B cell (primary cell): ENCODE measurements around the gene PLCXD1. TPM values are rescaled to one million over a fixed set of nuclear protein-coding genes. Genes with fewer than 3 reads are reported as not detected.
"Not testable (repeated sequence)": the region's sequence is repeated elsewhere in the genome, so short reads cannot be mapped to it uniquely, and the experiment has no call there.

Experiments used
- ATAC-seq: fragments of 200-7000 bp; cut with Tn5 transposase; one replicate; pipeline ENCODE4 v1.10.0; 2021; ENCODE audit warnings: low read depth, mild to moderate bottlenecking, moderate number of reproducible peaks, moderate library complexity
- CTCF ChIA-PET: fragments of 350-600 bp; sonication (Branson Sonifier 250); formaldehyde crosslinking; loops from one replicate; lab custom pipeline; 2021; ENCODE audit warnings: antibody characterized with exemption, inconsistent platforms; lab: Charles Lee
- POLR2A ChIA-PET: fragments of 350-600 bp; sonication (Branson Sonifier 250); formaldehyde crosslinking; loops from one replicate; lab custom pipeline; 2021; ENCODE audit warnings: antibody characterized with exemption; lab: Charles Lee
- DNase-seq: peaks from one replicate; pipeline ENCODE4 v3.0.0; 2013
- H2AFZ ChIP-seq: 2 replicates; pipeline ENCODE4 v1.6.1; 2012; ENCODE audit warnings: mild to moderate bottlenecking, low read depth, low read length; ENCODE audit not compliant: insufficient read depth, poor library complexity, severe bottlenecking
- H3K27ac ChIP-seq, 2 donors: 1 replicate in 1 of 2; 2 replicates in 1 of 2; pipeline ENCODE4 v1.5.1; 2012 to 2013; ENCODE audit warnings: low read length in 2 of 2, mild to moderate bottlenecking in 2 of 2, moderate library complexity in 1 of 2
- H3K27me3 ChIP-seq, 4 experiments: fragments of 200-600 bp in 1 of 4; sonication (generic) in 1 of 4; replicated peaks in 1 of 4; 1 replicate in 2 of 4; 2 replicates in 2 of 4; pipeline versions ENCODE4 v1.6.1 to v1.7.0; 2013 to 2016; ENCODE audit warnings: low read length in 3 of 4, mild to moderate bottlenecking in 2 of 4, mixed read lengths in 1 of 4, moderate library complexity in 1 of 4; ENCODE audit not compliant: insufficient read depth in 4 of 4, control insufficient read depth in 3 of 4; ENCODE audit errors: control extremely low read depth in 1 of 4
- H3K36me3 ChIP-seq, 2 experiments: replicated peaks in 1 of 2; 1 replicate in 1 of 2; 2 replicates in 1 of 2; pipeline versions ENCODE4 v1.6.1 to v1.7.1; 2013; ENCODE audit warnings: low read length in 1 of 2; ENCODE audit not compliant: insufficient read depth in 2 of 2, control insufficient read depth in 1 of 2; ENCODE audit errors: control extremely low read depth in 1 of 2, extremely low read depth in 1 of 2
- H3K4me1 ChIP-seq, 2 donors: fragments of 200-600 bp in 1 of 2; sonication (generic) in 1 of 2; 1 replicate in 1 of 2; 2 replicates in 1 of 2; pipeline versions ENCODE4 v1.5.1 to v1.6.1; 2013 to 2017; ENCODE audit warnings: low read length in 2 of 2; ENCODE audit not compliant: control insufficient read depth in 2 of 2, insufficient read depth in 2 of 2
- H3K4me2 ChIP-seq: replicated peaks from 2 replicates; pipeline ENCODE3; 2012; ENCODE audit warnings: mild to moderate bottlenecking, low read depth, low read length; ENCODE audit not compliant: poor library complexity, severe bottlenecking
- H3K4me3 ChIP-seq, 5 experiments: fragments of 200-600 bp in 1 of 5; sonication (generic) in 1 of 5; 1 replicate in 3 of 5; 2 replicates in 2 of 5; pipeline versions ENCODE4 v1.5.1 to v1.7.0; 2011 to 2016; ENCODE audit warnings: low read length in 4 of 5, mild to moderate bottlenecking in 4 of 5, low read depth in 2 of 5, control low read depth in 1 of 5, moderate library complexity in 1 of 5; ENCODE audit not compliant: insufficient read depth in 1 of 5; ENCODE audit errors: control extremely low read depth in 1 of 5, extremely low read depth in 1 of 5
- H3K79me2 ChIP-seq: fragments of 200-600 bp; sonication (generic); one replicate; pipeline ENCODE4 v1.6.0; 2016; ENCODE audit warnings: low read length; ENCODE audit not compliant: control insufficient read depth, insufficient read depth
- H3K9ac ChIP-seq: fragments of 200-600 bp; sonication (generic); 2 replicates; pipeline ENCODE4 v1.6.1; 2017; ENCODE audit warnings: mild to moderate bottlenecking, low read length, moderate library complexity
- H3K9me3 ChIP-seq, 3 donors: one replicate each; pipeline versions ENCODE4 v1.6.1 to v1.7.1; 2013; ENCODE audit warnings: low read length in 2 of 3; ENCODE audit not compliant: control insufficient read depth in 2 of 3, insufficient read depth in 1 of 3; ENCODE audit errors: control extremely low read depth in 1 of 3
- H4K20me1 ChIP-seq: 2 replicates; pipeline ENCODE4 v1.6.0; 2012; ENCODE audit warnings: mild to moderate bottlenecking, low read length; ENCODE audit not compliant: insufficient read depth, control insufficient read depth, poor library complexity, severe bottlenecking
- H3K27ac Mint-ChIP-seq: one replicate; pipeline ENCODE4 v1.8.0; 2021; ENCODE audit warnings: mixed read lengths
- H3K27me3 Mint-ChIP-seq: one replicate; pipeline ENCODE4 v1.8.0; 2021; ENCODE audit warnings: mixed read lengths
- H3K4me1 Mint-ChIP-seq: one replicate; pipeline ENCODE4 v1.8.0; 2021; ENCODE audit warnings: mixed read lengths
- H3K4me3 Mint-ChIP-seq: one replicate; pipeline ENCODE4 v1.8.0; 2021; ENCODE audit warnings: mixed read lengths
- H3K9me3 Mint-ChIP-seq: one replicate; pipeline ENCODE4 v1.8.0; 2022; ENCODE audit warnings: mixed read lengths; ENCODE audit not compliant: insufficient read depth
- WGBS: methylation state at CpG from one replicate; pipeline ENCODE4 v1.1.5; 2013; ENCODE audit warnings: missing lambda C conversion rate; ENCODE audit not compliant: insufficient coverage; 5-methylcytosine and 5-hydroxymethylcytosine counted together
- intact Hi-C: fragments of 100-400 bp; cut with micrococcal nuclease; formaldehyde crosslinking; loops from one replicate; pipeline ENCODE4 v1.10.0; 2022
- polyA plus RNA-seq: library from polyadenylated mRNA; depleted of rRNA; stranded (reverse); fragments of >200 nt; gene quantifications from 2 replicates; pipeline ENCODE4 v1.2.3, GENCODE V29; 2012
- total RNA-seq, 2 donors: library from RNA; stranded (reverse); fragments of 120-200 nt in 1 of 2; gene quantifications; 1 replicate in 1 of 2; 2 replicates in 1 of 2; pipeline versions ENCODE4 v1.2.3 to v1.2.4, GENCODE V29; 2013 to 2022

Gene PLCXD1
- total and polyA plus RNA-seq, 2 donors (not counting 1 experiment from before 2014, with no cell fraction given): 30.4 to 38.5 TPM

- 82% methylated on average over 26 of the region's 45 CpGs for WGBS
- H3K9ac ChIP-seq, H3K27ac Mint-ChIP-seq, POLR2A ChIA-PET, H3K9me3 ChIP-seq, H3K36me3 ChIP-seq, H3K27ac ChIP-seq, H2AFZ ChIP-seq, H3K9me3 Mint-ChIP-seq, H3K4me2 ChIP-seq, intact Hi-C loops, DNase-seq, CTCF ChIA-PET, H3K27me3 Mint-ChIP-seq, H3K4me3 ChIP-seq, ATAC-seq, H3K79me2 ChIP-seq, H4K20me1 ChIP-seq: not testable (repeated sequence)
- peak overlapping the region; percentile 53 for H3K4me3 Mint-ChIP-seq
- peaks cover 36% of the 10 kb centered on the region for H3K4me1 Mint-ChIP-seq
- peaks cover 19 to 28% of the 10 kb centered on the region in 2 donors for H3K4me1 ChIP-seq
- H3K27me3 ChIP-seq: peaks cover 0 to 22% (median 0%) of the 10 kb centered on the region in 4 experiments
These were observed 1.2 kb upstream of the PLCXD1 start for GRCh38 chrX:279757-280604.

- H3K4me3 Mint-ChIP-seq, intact Hi-C loops, H3K27me3 Mint-ChIP-seq, H3K4me2 ChIP-seq, H3K9me3 Mint-ChIP-seq, H3K27ac ChIP-seq, H4K20me1 ChIP-seq, H3K9ac ChIP-seq, H2AFZ ChIP-seq, H3K4me3 ChIP-seq, H3K79me2 ChIP-seq, POLR2A ChIA-PET, CTCF ChIA-PET, H3K36me3 ChIP-seq, H3K9me3 ChIP-seq, H3K27ac Mint-ChIP-seq, ATAC-seq, DNase-seq: not testable (repeated sequence)
- H3K4me1 Mint-ChIP-seq: peaks cover 33% of the 10 kb centered on the region
- Histone ChIP-seq H3K27me3 (peaks cover 0 to 17% (median 0%) of the 10 kb centered on the region in 4 experiments), H3K4me1 (peaks cover 13 to 21% of the 10 kb centered on the region in 2 donors)
- WGBS: no CpG with 5 or more reads among the region's 24 CpGs
These were observed 459 bp upstream of the PLCXD1 start for GRCh38 chrX:280722-281121.

GRCh38 chrX:282000-282681, 960 bp downstream of the PLCXD1 start:
- intact Hi-C loops: loop anchor here (2.0 kb wide), 2 partner anchors 37 to 105 kb away; partner anchors contain the start of genes GTPBP6 and PPP2R3B
- H3K27ac ChIP-seq: not testable (repeated sequence)

More at GRCh38 chrX:282000-282681, 960 bp downstream of the PLCXD1 start:
- H3K4me3 ChIP-seq, POLR2A ChIA-PET, H3K4me1 ChIP-seq, H3K27ac Mint-ChIP-seq, CTCF ChIA-PET, H4K20me1 ChIP-seq, H3K4me2 ChIP-seq, H3K27me3 Mint-ChIP-seq, H2AFZ ChIP-seq, DNase-seq, H3K27me3 ChIP-seq, H3K9me3 ChIP-seq, H3K9ac ChIP-seq, ATAC-seq, H3K79me2 ChIP-seq, H3K9me3 Mint-ChIP-seq, H3K36me3 ChIP-seq: not testable (repeated sequence)
- peak overlapping the region; percentile 45 for H3K4me3 Mint-ChIP-seq
- 80% methylated on average over 8 of the region's 21 CpGs for WGBS
- peaks cover 23% of the 10 kb centered on the region for H3K4me1 Mint-ChIP-seq
